Stomach (tissue), 9 donors: ENCODE data around the gene CYBA. TPM values are rescaled to one million over a fixed set of nuclear protein-coding genes. Genes with fewer than 3 reads are reported as not detected.

Source experiments
- DNase-seq, 2 donors: peaks; one replicate each; pipeline versions ENCODE4 v3.0.0 to v3.0.0-alpha.2; 2013 to 2019
- H3K27ac ChIP-seq, 5 donors: fragments of 200-600 bp in 4 of 5; sonication (generic) in 4 of 5; one replicate each; pipeline ENCODE4 v1.5.1; 2013 to 2019; ENCODE audit warnings: mild to moderate bottlenecking in 1 of 5, moderate library complexity in 1 of 5
- H3K27me3 ChIP-seq, 3 donors: fragments of 200-600 bp; sonication (generic); one replicate each; pipeline ENCODE4 v1.5.1; 2017 to 2019; ENCODE audit warnings: mixed run types in 1 of 3
- H3K36me3 ChIP-seq, 4 donors: fragments of 200-600 bp; sonication (generic); 1 replicate in 3 of 4; 2 replicates in 1 of 4; pipeline ENCODE4 v1.5.1; 2016 to 2019
- H3K4me1 ChIP-seq, 4 donors: fragments of 200-600 bp; sonication (generic); one replicate each; pipeline ENCODE4 v1.5.1; 2016 to 2019
- H3K4me3 ChIP-seq, 4 donors: fragments of 200-600 bp; sonication (generic) in 3 of 4; one replicate each; pipeline ENCODE4 v1.5.1; 2016 to 2019; ENCODE audit warnings: mild to moderate bottlenecking in 1 of 4
- H3K9me3 ChIP-seq, 4 donors: fragments of 200-600 bp; sonication (generic); one replicate each; pipeline ENCODE4 v1.5.1; 2016 to 2019
- CTCF ChIP-seq, 7 experiments: fragments of 450-650 bp in 4 of 7; fragments of 200-600 bp in 3 of 7; sonication (generic) in 3 of 7; IDR thresholded peaks; one replicate each; pipeline ENCODE4 v1.5.1; 2016 to 2019; ENCODE audit warnings: antibody characterized with exemption in 7 of 7, control low read depth in 2 of 7, mild to moderate bottlenecking in 1 of 7
- EP300 ChIP-seq: sonication (generic); formaldehyde crosslinking; IDR thresholded peaks from one replicate; pipeline ENCODE4 v1.6.1; 2017; ENCODE audit warnings: antibody characterized with exemption
- POLR2A ChIP-seq, 4 donors: fragments of 450-650 bp; IDR thresholded peaks; one replicate each; pipeline ENCODE4 v1.6.1; 2016; ENCODE audit warnings: antibody characterized with exemption in 4 of 4, control low read depth in 2 of 4, mild to moderate bottlenecking in 1 of 4, moderate library complexity in 1 of 4
- POLR2AphosphoS5 ChIP-seq, 3 donors: sonication (generic); formaldehyde crosslinking; IDR thresholded peaks; one replicate each; pipeline ENCODE4 v1.6.1; 2016; ENCODE audit warnings: antibody characterized with exemption in 3 of 3
- WGBS, 5 donors: extraction: QIAGEN DNeasy Blood & Tissue Kit in 3 of 5; methylation state at CpG; one replicate each; pipeline versions ENCODE4 v1.1.5 to v1.1.7; 2013 to 2018; 5-methylcytosine and 5-hydroxymethylcytosine counted together
- intact Hi-C: fragments of 100-400 bp; cut with DNase I; formaldehyde crosslinking; loops from one replicate; pipeline ENCODE4 v1.15.1; 2023; ENCODE audit warnings: low total_unique reads
- polyA plus RNA-seq, 3 donors: library from polyadenylated mRNA; stranded (reverse); fragments of 200-250 nt; gene quantifications; one replicate each; pipeline ENCODE4 v1.2.3, GENCODE V29; 2013
- total RNA-seq, 5 donors: library from RNA; depleted of rRNA; stranded (reverse); fragments of >200 nt; gene quantifications; one replicate each; pipeline versions ENCODE4 v1.1.0 to v1.2.3, GENCODE V29; 2014 to 2016
- donor health status: healthy with polysubstance abuse.
- donor health status: Bipolar disorder and iron deficiency.
- donor health status: healthy.

CYBA gene
- total and polyA plus RNA-seq, 8 donors, result 21.0 to 480 (median 162) TPM

- Histone ChIP-seq H3K9me3 (no peaks in the 10 kb centered on the region), H3K36me3 (peaks cover 0 to 18% (median 4%) of the 10 kb centered on the region in 4 donors), H3K4me1 (peaks cover 14 to 34% (median 30%) of the 10 kb centered on the region in 4 donors), H3K27me3 (peaks cover 0 to 70% (median 28%) of the 10 kb centered on the region in 3 donors), H3K4me3 (no peak overlapping the region), H3K27ac (peak overlapping the region in 4 of 5 donors; percentile 37 to 84 (median 70))
- intact Hi-C loops, result no loop called here
- DNase-seq, result peak in 1 of 2 donors; percentile 75
- peak in 4 of 7 experiments; percentile 7 to 45 (median 32) for TF ChIP-seq CTCF (IDR thresholded peaks at IDR 0.05)
- TF ChIP-seq POLR2A (IDR thresholded peaks at IDR 0.05), result no peak
- WGBS, 5 donors, result 49 to 60% (median 54%) methylated on average over 9 to 31 of the region's 31 CpGs
These were observed 30.3 kb upstream of the CYBA start for GRCh38 chr16:88681084-88681680.

GRCh38 chr16:88680554-88681083 is 29.8 kb upstream of the CYBA start:
- Histone ChIP-seq H3K4me1 (peaks cover 9 to 28% (median 24%) of the 10 kb centered on the region in 4 donors), H3K27ac (peak overlapping the region in 2 of 5 donors; percentile 78 to 84), H3K36me3 (peaks cover 0 to 20% (median 4%) of the 10 kb centered on the region in 4 donors), H3K4me3 (no peak overlapping the region), H3K27me3 (peaks cover 0 to 64% (median 22%) of the 10 kb centered on the region in 3 donors), H3K9me3 (no peaks in the 10 kb centered on the region)
- TF ChIP-seq CTCF (IDR thresholded peaks at IDR 0.05) (no peak), POLR2A (IDR thresholded peaks at IDR 0.05) (no peak), EP300 (no peak), POLR2AphosphoS5 (IDR thresholded peaks at IDR 0.05) (no peak)
- WGBS, 5 donors, result 84 to 92% (median 90%) methylated on average over 4 to 5 of the region's 5 CpGs
- no peak for DNase-seq
- intact Hi-C loops, result no loop called here

- peaks cover 0 to 42% (median 12%) of the 10 kb centered on the region in 3 donors for H3K27me3 ChIP-seq
- TF ChIP-seq POLR2A (IDR thresholded peaks at IDR 0.05) (no peak), EP300 (no peak), CTCF (IDR thresholded peaks at IDR 0.05) (no peak), POLR2AphosphoS5 (IDR thresholded peaks at IDR 0.05) (no peak)
- H3K27ac ChIP-seq, result no peak overlapping the region
- H3K9me3 ChIP-seq, result no peaks in the 10 kb centered on the region
- H3K4me3 ChIP-seq, result no peak overlapping the region
- DNase-seq, result no peak
- WGBS, 5 donors, result 49 to 73% (median 63%) methylated on average over 18 to 32 of the region's 32 CpGs
- intact Hi-C loops, result no loop called here
- H3K36me3 ChIP-seq, result peaks cover 4 to 27% (median 9%) of the 10 kb centered on the region in 4 donors
- H3K4me1 ChIP-seq, result peaks cover 0 to 17% (median 14%) of the 10 kb centered on the region in 4 donors
These were observed 27.5 kb upstream of the CYBA start for GRCh38 chr16:88678224-88678979.

- no peak for DNase-seq
- 75 to 85% (median 82%) methylated on average over 5 to 13 of the region's 13 CpGs for WGBS, 5 donors
These were observed 26.9 kb upstream of the CYBA start for GRCh38 chr16:88677721-88678120.

More at GRCh38 chr16:88677721-88678120, 26.9 kb upstream of the CYBA start:
- Histone ChIP-seq H3K4me1 (peaks cover 0 to 17% (median 14%) of the 10 kb centered on the region in 4 donors), H3K4me3 (no peak overlapping the region), H3K9me3 (no peaks in the 10 kb centered on the region), H3K27ac (no peak overlapping the region), H3K36me3 (peaks cover 5 to 27% (median 10%) of the 10 kb centered on the region in 4 donors), H3K27me3 (peaks cover 0 to 42% (median 12%) of the 10 kb centered on the region in 3 donors)
- no peak for TF ChIP-seq EP300
- TF ChIP-seq POLR2A (IDR thresholded peaks at IDR 0.05), result no peak
- TF ChIP-seq CTCF (IDR thresholded peaks at IDR 0.05), result no peak
- TF ChIP-seq POLR2AphosphoS5 (IDR thresholded peaks at IDR 0.05), result no peak
- intact Hi-C loops, result no loop called here
